DMS114 treated with DMSO at 0.1 percent for 48 hours (cell line): ENCODE results near the gene PGRMC1.
"Not testable (repeated sequence)": the region's sequence is repeated elsewhere in the genome, so short reads cannot be mapped to it uniquely, and the experiment has no call there.

Experiments
- DNase-seq: peaks from one replicate; lab custom pipeline; 2025; ENCODE audit not compliant: unreplicated experiment; lab: John Stamatoyannopoulos, UW

PGRMC1 gene

DNA sequence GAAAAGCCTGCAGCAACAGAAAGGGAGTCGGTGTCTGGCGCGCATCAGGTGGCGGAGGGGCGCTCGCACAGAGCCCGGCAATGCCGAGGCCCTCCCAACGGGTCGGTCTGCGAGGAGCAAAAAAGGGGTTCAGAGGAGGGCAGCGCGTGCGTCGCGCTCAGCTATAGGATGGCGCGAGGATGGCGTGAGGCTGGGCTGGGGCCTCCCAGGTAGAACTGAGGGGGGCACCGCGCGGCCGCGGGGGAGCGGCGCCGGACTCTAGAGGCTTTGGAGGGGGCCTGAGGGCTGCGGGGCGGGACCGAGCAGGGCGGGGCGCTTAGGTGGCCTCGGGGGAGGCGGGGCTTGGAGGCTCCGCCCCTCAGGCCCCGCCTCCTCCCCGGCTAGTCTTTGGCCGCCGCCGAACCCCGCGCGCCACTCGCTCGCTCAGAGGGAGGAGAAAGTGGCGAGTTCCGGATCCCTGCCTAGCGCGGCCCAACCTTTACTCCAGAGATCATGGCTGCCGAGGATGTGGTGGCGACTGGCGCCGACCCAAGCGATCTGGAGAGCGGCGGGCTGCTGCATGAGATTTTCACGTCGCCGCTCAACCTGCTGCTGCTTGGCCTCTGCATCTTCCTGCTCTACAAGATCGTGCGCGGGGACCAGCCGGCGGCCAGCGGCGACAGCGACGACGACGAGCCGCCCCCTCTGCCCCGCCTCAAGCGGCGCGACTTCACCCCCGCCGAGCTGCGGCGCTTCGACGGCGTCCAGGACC lies at the start of gene PGRMC1:
Gene PGRMC1, plus strand, starts transcription at position 414 of the 751 bp plus-strand sequence. Its CDS starts 79 bp downstream, at position 493.
- peak; percentile 19 for DNase-seq

DNA sequence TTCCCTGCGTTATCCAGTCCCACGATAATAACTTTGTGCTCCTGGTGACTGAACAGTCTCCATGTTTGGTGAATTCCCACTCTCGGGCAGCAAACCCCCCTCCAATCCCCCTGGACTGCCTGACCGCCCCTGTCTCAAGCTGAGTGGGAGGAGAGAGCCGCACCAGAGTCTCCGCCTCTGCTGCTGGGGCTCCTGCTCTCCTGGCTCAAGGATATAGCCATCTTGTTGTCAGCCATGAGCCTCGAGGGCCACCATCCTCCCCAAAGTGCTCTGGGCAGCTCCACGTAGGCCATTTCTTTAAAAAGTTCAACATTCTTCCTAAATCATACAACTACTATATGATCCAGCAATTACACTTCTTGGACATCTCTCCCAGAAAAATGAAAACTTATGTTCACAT lies 49.3 kb upstream of the PGRMC1 start:
- DNase-seq, result no peak

DNA sequence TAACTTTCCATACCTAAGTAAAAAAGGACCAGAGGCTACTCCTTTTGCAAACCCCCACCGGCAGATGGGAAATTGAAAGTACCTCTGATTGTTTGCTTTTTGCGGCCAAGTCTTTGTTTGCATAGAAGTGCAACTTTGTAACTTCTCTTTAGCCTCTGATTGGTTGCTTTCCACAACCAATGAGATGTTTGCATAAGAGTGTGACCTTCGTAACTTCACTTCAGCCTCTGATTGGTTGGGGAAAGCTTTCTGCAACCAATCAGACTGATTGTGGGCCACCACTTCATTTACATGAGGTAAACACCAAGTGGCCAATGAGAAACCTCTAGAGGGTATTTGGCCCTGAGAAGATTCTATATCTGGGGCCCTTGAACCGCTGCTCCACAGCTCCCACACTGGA lies 48.8 kb upstream of the PGRMC1 start:
- DNase-seq, result no peak

DNA sequence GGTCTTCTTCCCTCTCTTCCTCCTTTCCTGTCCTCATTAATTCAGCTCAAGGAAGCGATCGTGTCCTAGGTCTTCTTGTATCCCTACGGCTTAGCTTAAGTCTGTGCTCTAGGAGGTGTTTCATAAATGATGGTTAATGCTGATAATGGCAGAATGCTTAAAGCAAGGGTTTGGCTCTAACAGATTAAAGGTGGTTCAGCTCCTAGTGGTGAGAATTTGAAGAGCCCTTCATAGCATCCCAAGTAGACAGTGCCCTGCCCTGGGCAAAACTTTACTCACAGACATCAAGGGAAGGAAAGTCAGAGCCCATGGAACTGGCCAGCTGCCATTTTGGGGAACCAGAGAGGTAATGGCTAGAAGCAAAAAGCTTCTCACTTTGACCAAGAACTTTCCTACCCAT lies 47.0 kb upstream of the PGRMC1 start:
- DNase-seq, result no peak

DNA sequence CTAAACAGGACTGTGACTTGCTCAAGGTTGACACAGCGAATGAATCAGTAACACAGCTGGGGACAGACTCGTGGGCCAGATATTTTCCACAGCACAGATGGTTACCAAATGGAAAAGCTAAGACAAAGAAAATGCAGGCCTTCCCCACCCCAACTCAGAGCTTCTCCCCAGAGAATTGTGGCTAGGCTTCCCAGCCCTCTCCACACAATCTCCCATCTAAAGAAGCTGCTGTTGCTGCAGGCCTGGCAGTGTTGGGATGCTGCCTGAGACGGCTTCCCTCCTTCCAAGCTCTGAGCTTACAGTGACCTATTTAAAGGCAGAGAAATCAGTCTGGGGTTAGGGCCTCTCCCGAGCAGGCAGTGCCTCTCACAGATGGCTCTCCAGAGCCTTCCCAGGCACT lies 46.5 kb upstream of the PGRMC1 start:
- no peak for DNase-seq

DNA sequence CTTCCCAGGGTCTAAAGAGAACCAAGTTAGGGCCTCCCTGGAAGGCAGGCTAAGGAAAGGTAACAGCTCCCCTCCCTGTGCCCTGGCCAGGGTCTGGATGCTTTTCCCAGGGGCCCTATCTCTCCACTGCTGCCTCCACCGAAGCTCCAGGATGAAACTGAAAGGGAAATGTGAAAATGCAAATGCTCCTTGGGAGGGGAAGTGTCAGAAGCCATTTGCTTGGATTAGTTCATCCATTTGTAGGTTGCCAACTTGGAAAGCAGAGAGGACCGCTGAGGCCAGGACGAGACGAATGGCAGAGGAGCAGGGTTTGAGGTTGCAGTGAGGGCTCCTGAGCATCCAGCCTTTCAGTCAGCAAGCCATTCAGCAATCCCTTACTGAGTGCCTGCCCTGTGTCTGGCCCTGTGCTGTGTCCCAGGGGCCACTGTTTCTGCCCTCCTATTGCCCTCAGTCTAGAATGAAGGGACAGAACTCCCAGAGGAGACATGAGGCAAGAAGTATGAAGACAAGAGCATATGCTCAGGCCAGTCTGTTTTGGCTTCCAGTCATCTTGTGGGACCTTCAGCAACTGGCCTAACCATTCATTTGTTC lies 45.9 kb upstream of the PGRMC1 start:
- no peak for DNase-seq

DNA sequence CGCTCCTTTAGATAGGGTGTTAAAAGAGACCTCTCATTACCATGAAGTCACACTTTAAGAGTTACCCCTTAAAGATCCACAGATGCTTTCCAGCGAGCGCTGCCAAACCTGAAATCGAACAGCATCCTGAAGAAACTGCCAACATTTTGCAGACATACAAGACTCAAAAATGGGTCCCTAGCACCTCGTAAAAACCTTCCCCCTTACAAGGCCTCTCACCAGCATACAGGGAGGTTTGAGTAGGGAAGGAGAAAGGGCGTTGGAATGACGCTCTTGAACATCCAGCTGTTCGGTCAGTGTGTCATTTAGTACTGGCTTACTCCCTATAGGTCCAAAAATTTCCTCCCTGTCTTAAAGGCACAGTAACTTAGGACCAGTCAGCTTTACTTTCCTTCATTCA lies 45.3 kb upstream of the PGRMC1 start:
- no peak for DNase-seq

DNA sequence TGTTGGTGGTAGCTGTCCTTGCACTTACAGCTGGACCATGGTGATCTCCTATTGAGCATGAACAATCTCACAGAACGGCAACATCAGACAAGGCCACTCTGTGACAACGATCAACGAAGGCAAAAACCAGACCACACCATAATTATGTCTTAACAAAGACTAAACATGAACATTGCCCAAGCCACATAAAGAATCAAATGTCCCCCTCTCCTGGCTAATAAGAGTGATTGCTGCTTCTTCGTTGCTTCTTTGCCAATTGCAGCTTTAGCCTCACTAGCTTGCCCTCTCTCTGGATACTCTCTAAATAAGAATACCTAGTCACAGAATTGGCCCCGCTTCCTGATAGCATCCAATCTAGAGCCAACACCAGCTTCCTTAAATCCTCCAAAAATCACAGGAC lies 41.5 kb upstream of the PGRMC1 start:
- no peak for DNase-seq

DNA sequence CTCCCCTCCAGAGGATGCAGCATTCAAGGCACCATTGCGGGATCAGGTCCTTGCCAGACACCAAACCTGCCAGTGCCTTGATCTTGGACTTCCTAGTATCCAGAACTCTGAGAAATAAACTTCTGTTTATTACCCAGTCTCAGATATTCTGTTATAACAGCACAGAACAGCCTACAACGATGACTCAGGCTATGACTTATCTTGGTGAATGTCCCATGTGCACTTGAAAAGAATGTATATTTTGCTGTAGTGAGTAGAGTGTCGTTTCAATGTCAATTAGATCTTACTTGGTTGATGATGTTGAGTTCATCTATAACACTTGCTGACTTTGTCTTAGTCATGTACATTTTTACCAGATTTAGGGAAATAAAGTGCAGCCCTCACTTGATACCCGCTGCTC lies 34.5 kb upstream of the PGRMC1 start:
- DNase-seq, result no peak

DNA sequence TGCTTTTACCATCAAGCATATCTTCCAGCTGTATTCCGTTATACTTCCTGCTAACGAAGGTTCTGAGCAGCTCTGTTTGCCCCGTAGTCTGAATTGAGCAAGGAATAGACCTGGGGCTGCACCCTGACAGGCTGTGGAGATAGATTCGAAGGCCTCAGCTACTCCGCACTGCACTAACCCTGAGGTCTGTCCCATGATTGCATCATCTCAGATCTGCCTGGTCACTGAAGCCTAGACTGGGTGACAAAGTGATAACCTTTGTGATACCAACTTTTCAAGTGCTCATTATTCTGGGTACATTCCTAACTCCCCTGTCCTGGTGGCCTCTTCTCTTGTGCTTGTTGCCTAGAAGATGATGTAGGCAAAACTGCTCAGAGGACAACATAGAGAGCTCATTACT lies 29.9 kb upstream of the PGRMC1 start:
- DNase-seq, result no peak

DNA sequence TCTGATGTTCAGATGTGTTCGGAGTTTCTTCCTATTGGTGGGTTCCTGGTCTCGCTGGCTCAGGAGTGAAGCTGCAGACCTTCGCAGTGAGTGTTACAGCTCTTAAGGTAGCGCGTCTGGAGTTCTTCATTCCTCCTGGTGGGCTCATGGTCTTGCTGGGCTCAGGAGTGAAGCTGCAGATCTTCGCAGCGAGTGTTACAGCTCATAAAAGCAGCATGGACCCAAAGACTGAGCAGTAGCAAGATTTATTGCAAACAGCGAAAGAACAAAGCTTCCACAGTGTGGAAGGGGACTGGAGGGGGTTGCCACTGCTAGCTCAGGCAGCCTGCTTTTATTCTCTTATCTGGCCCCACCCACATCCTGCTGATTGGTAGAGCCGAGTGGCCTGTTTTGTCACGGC lies 28.6 kb upstream of the PGRMC1 start:
- not testable (repeated sequence) for DNase-seq

DNA sequence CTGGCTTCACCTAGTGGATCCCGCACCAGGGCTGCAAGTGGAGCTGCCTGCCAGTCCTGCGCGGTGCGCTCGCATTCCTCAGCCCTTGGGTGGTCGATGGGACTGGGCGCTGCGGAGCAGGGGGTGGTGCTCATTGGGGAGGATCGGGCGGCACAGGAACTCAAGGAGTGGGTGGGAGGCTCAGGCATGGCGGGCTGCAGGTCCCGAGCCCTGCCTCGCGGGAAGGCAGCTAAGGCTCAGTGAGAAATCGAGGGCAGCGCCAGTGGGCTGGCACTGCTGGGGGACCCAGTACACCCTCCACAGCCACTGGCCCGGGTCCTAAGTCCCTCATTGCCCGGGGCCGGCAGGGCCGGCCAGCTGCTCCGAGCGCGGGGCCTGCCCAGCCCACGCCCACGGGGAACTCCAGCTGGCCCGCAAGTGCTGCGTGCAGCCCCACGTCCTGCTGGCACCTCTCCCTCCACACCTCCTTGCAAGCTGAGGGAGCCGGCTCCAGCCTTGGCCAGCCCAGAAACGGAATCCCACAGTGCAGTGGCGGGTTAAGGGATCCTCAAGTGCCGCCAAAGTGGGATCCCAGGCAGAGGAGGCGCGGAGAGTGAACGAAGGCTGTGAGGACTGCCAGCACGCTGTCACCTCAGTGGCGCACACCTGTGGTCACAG lies 27.6 kb upstream of the PGRMC1 start:
- DNase-seq, result no peak

DNA sequence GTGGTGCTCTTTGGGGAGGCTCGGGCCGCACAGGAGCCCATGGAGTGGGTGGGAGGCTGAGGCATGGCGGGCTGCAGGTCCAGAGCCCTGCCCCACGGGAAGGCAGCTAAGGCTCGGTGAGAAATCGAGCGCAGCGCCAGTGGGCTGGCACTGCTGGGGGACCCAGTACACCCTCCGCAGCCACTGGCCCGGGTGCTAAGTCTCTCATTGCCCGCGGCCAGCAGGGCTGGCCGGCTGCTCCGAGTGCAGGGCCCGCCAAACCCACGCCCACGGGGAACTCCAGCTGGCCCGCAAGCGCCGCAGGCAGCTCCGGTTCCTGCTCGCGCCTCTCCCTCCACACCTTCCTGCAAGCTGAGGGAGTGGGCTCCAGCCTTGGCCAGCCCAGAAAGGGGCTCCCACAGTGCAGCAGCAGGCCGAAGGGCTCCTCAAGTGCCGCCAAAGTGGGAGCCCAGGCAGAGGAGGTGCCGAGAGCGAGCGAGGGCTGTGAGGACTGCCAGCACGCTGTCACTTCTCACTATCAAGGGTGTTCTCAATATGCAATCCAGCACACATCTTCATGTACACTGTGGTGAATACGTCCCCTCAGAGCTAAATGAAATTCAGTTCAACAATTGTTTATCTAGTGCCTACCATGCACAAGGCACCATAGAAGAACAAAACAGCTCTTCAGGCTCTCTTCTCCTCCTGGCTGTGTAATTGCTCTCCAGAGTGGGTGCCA lies 25.0 kb upstream of the PGRMC1 start:
- DNase-seq, result not testable (repeated sequence)

DNA sequence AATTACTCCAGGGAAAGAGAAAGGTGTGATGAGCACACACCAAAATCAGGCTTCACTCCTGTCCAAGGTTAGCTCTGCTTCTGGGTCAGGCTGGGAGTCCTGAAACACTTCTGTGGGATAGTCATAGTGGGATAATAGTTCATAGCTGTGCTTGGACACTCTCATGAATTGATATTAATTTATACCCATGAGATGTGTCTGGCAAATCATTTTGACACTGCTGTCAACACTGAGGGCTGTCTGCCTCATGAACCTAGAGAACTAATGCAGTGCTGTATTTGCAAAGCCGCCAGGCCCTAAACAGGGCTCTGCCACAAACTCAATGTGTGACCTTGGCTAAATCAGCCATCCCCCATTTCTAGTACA lies 24.5 kb upstream of the PGRMC1 start:
- DNase-seq, result no peak

DNA sequence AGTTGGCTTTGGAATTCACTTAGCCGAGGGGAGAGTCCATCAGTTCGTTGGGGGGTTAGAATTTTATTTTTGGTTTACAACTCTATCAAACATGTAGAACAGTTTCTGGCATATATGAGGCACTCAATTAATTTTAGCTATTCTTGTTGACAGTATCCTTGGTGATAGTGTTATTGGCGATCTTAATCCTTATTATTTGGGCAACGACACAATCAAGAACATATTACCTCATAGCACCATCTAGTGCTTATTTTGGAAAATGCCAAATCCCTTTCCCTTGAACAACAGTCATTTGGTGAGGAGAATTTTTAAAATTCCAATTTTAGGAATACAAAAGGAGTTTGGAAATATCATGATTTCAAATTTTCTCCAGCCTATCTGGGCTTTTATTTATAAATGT lies 17.9 kb upstream of the PGRMC1 start:
- DNase-seq, result peak; percentile 5

DNA sequence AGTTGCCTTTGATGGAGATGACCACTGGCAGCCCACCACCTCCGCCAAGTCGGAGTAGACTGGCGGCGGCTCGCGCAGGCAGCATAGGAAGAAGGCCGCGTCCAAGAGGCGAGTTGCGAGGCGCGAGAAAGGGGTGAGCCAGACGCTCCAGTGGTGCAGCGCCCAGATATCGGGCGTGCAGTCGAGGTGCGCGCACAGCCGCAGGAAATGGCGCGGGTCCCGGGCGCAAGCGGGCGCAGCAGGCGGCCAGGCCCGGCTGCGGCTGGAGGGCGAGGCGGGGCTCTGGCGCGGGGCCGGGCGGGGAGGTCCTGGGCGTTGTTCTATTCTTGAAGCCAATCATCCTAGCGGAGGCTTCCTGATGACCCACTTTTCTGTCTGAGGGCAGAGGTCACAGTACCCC lies 13.2 kb upstream of the PGRMC1 start:
- DNase-seq, result no peak

DNA sequence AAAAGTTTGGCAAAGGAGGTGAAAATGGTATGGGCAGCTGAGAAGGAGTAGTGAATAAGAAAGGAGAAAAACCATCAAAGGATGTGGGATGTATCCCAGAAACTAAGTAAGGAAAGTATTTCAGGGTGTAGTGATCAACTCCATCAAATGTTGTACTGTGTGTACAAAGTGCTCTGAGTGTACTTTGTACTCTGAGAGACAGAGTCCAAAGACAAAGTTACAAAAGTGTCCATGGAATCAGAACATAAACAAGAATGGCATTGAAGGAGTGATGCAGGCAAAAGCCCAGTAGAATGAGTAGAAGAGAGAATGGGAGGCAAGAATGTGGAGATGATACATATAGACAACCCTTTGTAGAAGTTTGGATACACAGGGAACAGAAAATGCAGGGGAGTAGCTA lies 12.3 kb upstream of the PGRMC1 start:
- DNase-seq, result no peak

DNA sequence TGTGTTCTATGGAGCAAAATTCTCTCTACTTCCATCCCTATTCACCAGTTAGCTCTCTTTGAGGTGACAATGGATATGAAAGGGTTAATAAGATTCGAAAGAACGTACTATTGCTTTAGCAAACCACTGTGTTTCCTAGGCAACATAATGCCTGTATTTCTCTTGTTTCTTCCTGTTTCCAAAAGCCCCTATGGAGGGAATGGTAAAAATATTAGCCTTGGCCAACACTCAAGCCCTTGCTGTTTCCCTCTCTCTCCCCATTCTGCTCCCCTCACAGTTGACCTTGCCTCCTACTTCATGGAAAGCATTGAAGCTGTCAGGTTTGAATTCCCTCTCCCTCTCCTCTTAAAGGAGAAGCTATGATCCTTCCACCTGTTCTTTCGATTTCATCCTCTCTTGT lies 9.6 kb upstream of the PGRMC1 start:
- DNase-seq, result no peak

DNA sequence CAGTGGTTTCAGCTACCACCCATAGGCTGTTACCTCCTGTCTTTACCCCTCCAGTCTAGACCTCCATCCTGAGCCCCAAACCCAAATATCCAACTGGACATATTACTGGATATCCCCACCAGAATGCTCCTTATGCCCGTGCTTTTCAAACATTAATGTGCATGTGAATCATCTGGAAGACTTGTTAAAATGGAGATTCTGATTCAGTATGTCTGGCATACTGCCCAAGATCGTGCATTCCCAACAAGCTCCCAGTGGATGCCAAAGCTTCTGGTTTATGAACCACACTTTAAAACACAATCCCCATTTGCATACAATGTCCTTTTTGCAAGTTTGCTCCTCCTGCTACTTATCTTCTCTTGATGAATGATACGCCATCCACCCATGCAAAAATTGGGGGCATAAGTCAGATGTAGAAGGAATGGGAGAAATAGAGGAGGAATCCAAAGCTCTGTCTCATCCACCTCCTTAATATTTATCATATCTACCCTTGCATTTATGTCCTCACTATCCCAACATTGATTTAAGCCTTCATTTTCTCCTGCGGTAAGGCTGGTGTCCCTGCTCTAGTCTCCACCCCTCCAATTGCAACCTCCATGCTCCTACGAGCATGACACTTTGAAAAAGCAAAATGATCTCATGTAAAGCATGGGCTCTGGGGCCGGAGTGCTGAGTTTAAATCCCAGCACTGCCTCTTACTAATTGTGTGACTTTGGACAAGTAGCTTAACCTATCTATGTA lies 7.4 kb upstream of the PGRMC1 start:
- no peak for DNase-seq

DNA sequence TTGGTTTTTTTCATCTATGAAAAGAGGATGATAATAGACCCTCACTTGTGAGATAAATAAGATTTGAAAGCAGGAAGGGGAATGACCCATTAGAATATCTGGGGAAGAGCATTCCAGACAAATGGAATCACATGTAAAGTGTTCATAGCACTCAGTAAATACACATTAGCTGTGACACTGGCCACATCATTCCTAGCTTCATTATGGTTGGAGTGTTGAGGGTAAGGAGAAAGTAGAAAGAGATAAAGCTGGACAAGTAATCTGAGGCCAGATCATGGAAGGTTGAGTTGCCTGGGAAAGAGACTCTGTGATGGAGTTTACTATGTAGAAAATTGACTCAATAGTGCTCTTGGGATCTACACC lies 6.9 kb upstream of the PGRMC1 start:
- DNase-seq, result no peak

DNA sequence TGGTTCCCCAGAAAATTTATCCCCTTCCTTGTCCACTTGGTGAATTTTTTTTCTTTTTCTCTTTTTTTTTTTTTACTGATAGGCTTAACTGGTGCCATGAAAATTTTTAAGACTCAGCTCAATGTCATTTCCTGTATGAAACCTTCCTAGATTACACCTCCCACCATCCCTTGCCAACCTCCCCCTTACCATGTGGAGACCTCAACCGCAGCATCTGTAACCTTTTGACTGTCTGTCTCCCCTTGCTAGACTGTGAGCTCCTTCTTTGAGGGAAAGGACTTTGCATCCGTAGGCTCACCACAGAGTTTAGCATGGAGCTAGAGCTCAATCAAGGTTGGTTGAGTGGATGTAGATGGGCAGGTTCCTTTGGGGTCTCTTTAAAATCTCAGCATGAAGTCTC lies 5.2 kb upstream of the PGRMC1 start:
- no peak for DNase-seq
